OCI-M2 (cell line): Measurements from ENCODE around the gene PHYHD1.

Experiments
- DNase-seq: peaks from one replicate; lab custom pipeline; 2025; ENCODE audit not compliant: unreplicated experiment; lab: John Stamatoyannopoulos, UW

PHYHD1 gene

GRCh38 chr9:128969491-128969890 is 48.7 kb downstream of the PHYHD1 start:
- DNase-seq = no peak

GRCh38 chr9:128972956-128973355 is 52.2 kb downstream of the PHYHD1 start:
- no peak for DNase-seq

- no peak for DNase-seq
These were observed 58.3 kb downstream of the PHYHD1 start for GRCh38 chr9:128979111-128979510.

- DNase-seq = no peak
These were observed 62.8 kb downstream of the PHYHD1 start for GRCh38 chr9:128983536-128983935.

GRCh38 chr9:128986671-128987070 is 65.9 kb downstream of the PHYHD1 start:
- DNase-seq = no peak

GRCh38 chr9:128987805-128988204 is 67.0 kb downstream of the PHYHD1 start:
- no peak for DNase-seq
